NCI-H748 treated with DMSO at 0.1 percent for 48 hours (cell line): ENCODE results near the gene STARD9.
"Not testable (repeated sequence)": the region's sequence is repeated elsewhere in the genome, so short reads cannot be mapped to it uniquely, and the experiment has no call there.

Experiments used
- DNase-seq: peaks from one replicate; lab custom pipeline; 2025; lab: John Stamatoyannopoulos, UW

Gene STARD9

DNA sequence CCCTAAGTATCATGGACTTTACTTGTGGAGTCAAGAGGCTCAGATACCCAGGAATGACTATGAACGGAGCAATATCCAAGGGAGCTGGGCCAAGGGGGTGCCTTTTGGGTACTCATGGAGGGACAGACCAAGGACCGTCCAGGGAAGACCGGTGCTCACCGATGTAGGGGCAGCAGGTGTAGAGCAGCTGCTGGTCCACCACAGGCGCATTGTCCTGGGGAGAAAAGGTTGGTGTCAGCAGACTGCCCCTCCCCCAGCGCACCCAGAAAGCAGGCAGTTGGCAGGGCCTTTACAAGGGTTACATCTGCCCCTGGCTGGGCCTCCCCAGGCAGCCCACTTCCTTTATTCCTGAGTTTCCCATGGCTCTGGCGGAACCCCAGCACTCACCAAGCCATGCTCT, 154.0 kb downstream of the STARD9 start:
- DNase-seq: no peak

DNA sequence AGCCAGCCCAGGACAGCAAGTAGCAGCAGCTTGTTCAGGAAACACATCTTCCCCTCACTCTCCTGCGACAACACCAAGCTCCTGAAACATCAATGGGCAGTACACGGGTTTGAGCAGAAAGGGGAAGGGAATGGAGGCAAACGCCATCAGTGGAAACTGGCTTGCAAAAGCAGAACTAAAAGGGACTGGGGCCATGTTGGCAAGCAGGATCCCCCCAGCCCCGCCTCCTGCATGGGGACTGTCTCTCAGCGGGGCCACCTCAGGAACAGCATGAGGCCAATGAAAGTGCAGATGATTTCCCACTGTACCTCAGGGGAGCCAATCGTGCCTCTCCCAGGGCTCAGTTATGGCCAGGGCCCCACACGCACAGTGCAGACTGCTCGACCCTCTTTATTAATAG, 154.7 kb downstream of the STARD9 start:
- DNase-seq: no peak

GRCh38 chr15:42730536-42730935, 155.1 kb downstream of the STARD9 start:
- no peak for DNase-seq

GRCh38 chr15:42731461-42731860, 156.1 kb downstream of the STARD9 start:
- DNase-seq: no peak

DNA sequence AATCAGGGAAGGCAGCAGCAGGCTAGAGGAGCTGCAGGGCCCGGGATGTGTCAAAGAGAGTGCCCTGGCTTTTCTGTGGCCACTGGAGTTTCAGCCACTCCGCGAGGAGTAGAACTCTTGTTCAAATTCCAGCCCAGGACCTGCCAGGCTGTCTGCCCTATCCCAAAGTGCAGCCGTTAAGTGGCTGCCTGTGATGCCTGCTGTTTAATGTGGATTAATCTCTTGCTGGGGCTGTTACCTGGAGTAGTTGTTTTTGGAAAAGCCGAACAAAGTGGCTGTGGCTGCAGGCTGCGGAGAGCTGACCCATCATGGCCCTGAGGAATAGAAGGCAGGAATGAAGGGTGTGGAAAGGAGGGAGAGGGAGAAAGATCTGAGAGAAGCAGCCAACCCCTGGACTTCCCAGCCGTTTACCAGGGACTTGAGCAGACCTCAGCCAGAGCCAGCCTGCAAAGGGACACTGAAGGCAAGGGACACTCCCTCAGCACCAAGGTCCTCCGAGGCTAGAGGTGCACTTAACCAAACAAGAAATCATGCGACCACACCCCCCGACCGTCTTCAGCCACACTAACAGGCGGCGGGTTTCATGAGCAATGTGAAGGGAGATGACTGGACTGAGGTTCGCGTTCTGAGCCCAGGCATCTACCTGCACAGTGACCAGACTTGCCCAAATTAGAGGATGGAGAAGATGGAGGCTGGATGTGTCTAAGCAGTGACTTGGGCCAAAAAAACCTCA, 156.9 kb downstream of the STARD9 start:
- DNase-seq: no peak

DNA sequence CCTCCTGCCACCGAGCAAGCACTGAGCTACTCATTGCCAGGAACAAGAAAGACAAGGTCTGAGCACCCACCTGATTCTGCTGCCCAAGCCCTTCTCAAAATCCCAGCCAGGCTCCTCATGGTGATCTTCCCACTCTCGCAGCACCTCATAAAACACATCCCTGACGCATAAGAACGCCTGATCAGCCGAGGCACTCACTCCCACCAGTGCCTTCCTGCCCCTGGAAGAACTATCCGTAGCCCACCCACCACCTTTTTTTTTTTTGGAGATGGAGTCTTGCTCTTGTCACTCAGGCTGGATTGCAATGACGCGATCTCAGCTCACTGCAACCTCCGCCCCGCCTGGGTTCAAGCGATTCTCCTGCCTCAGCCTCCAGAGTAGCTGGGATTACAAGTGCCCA, 157.6 kb downstream of the STARD9 start:
- DNase-seq: no peak

DNA sequence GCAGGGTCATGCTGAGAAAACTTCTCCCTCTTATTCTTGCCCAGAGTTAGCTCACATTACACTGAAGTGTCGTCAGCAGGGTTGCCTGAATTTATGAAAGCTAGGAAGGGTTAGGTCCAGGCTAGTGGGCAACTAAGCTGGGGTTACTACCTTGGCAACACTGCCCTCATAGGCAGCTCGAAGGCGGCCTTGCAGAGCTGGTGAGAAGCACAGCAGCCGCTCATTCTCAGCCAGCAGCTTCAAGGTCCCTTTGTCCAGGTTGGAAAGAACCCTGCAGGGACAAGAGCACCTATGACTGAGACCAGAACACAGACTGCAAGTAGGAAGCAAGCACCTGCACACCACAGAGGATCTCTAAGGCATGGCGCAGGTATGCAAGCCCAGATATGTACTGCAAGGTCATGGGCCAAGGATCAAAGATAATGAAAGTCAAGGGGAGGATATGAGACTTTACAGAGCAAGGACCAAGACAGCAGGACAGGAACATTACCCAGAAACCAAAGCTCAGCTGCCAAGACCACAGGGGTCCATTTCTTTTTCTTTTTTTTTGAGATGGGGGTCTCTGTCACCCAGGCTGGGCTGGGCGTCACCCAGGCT, 158.8 kb downstream of the STARD9 start:
- DNase-seq: no peak

GRCh38 chr15:42735382-42736165, 160.2 kb downstream of the STARD9 start:
- no peak for DNase-seq

- no peak for DNase-seq
Observed at GRCh38 chr15:42736178-42736792, 160.9 kb downstream of the STARD9 start.

DNA sequence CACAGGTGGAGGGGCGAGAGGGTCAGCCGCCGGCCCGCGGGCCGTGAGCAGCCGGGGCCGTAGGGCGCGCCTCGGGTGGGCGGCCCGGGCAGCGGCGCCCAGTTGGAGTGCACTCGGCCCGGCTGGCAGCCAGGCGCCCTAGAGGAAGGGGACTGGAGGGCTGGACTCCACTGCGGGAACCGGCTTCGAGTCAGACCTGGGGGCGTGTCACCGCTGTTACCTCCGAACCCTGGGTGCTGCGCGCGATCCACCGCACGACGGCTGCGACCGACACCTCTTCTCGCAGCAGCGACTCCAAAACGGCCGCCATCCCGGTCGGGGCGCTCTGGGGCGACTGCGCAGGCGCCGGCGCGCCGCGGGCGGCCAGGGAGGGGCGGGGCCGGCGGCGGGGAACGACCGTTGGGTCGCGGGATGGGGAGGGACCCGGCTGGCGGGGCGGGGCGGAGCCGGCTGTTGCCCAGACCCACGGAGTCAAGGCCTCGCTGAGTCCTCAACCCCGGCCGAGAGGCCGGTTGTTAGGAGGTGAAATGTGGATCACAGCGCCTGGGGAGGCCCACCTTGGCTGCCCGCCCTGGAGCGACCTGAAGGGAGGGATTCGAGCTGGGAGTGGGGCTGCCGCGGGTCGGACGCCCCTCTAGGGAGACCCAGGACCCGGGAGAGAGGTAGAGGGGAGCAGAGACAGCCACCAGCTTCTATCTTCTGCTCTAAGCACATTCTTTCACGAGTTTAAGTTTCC, 161.6 kb downstream of the STARD9 start, which contains the start of gene CDAN1:
Gene CDAN1 (minus strand): TSS at position 336 of the 736 bp plus-strand sequence. CDS start 26 bp downstream, at position 310.
- peak; percentile 51 for DNase-seq

DNA sequence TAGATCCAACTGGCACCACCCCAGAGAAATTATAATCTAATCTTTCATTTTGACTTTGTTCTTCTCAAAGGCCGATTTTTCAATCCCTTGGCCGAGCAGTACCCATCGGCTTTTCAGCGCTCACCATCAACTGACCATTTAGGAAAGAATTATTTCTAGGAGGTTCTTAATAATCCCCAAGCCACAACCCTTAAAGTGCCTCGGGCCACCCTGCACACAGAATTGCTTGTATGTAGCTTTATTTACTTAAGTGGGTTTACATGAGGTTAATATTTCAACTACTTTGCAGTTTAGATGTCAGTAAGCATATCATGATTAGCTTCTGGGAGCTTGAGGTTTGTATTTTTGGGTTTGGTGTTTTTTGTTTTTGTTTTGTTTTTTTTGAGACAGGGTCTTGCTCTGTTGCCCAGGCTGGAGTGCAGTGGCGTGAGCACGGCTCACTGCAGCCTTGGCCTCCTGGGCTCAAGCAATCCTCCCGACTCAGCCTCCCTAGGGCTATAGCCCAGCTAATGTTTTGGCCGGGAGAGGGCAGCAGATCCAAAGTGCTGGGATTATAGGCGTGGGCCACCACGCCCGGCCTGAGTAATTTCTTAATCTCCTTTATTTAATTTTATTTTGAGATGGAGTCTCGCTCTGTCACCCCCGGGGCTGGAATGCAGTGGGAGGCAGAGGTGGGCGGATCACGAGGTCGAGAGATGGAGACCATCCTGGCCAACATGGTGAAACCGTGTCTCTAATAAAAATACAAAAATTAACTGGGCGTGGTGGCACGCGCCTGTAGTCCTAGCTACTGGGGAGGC, 162.3 kb downstream of the STARD9 start:
- no peak for DNase-seq

DNA sequence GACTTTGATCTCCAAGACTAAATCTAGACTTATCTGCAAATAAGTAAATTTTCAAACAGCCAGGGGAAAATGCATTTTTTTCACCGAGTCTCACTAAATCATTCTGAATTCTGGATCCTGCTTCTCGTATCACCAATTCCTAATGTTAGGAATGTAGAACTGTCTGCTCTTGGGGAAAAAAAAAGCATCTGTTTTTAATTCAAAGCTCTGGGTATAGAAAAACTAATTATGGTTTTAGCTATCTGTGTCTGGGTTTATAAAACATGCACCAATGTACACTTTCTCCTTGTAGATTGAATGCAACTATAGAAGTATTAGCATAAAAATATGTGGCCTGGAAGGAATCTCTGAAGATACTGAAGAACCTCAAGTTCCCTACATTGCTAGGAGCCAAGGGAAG, 166.3 kb downstream of the STARD9 start:
- no peak for DNase-seq

GRCh38 chr15:42742149-42742548, 166.7 kb downstream of the STARD9 start:
- no peak for DNase-seq

GRCh38 chr15:42744195-42744594, 168.8 kb downstream of the STARD9 start:
- DNase-seq: no peak

DNA sequence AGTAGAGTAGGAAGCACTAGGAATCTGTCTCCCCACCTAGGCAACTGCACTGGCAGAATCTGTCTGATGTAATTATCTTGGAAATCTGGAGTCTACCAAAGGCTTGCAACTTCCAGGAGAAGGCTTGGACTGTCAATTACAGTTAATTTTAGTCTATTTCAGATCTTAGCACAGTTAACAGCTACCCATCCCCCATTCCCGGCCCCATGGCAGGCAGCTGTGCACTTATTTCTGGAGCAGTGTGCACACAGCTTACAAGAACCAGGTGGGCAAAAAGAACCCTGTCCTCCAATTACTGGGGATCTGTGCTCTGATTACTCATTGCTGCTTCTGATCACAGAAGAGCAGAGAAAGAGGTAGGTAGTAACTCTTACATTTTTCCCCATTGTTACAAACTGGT, 173.9 kb downstream of the STARD9 start:
- DNase-seq: no peak

- DNase-seq: no peak
Observed at GRCh38 chr15:42750306-42750705, 174.9 kb downstream of the STARD9 start.

GRCh38 chr15:42759093-42759492, 183.7 kb downstream of the STARD9 start:
- DNase-seq: no peak

- no peak for DNase-seq
Observed at GRCh38 chr15:42760759-42761158, 185.4 kb downstream of the STARD9 start.

DNA sequence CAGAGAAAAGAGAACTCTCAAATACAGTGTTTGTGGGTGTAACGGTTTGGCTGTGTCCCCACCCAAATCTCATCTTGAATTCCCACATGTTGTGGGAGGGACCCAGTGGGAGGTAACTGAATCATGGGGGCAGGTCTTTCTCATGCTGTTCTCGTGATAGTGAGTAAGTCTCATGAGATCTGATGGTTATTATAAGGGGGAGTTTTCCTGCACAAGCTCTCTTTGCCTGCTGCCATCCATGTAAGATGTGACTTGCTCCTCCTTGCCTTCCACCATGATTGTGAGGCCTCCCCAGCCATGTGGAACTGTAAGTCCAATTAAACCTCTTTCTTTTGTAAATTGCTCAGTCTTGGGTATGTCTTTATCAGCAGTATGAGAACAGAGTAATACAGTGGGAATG, 186.4 kb downstream of the STARD9 start:
- not testable (repeated sequence) for DNase-seq

- not testable (repeated sequence) for DNase-seq
Observed at GRCh38 chr15:42764154-42764731, 188.8 kb downstream of the STARD9 start.

DNA sequence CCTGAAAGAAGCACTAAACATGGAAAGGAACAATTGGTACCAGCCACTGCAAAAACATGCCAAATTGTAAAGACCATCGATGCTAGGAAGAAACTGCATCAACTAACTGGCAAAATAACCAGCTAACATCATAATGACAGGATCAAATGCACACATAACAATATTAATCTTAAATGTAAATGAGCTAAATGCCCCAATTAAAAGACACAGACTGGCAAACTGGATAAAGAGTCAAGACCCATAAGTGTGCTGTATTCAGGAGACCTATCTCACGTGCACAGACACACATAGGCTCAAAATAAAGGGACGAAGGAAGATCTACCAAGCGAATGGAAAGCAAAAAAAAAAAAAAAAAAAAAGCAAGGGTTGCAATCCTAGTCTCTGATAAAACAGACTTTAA, 190.7 kb downstream of the STARD9 start:
- DNase-seq: not testable (repeated sequence)
